GM06990 (cell line): Measurements from ENCODE around the gene CCDC107.
A peak's percentile ranks its signal among the peaks of the same experiment; 100 is the strongest.

Source experiments
- DNase-seq: peaks from one replicate; pipeline ENCODE4 v3.0.0-alpha.2; 2011; ENCODE audit not compliant: insufficient read length; ENCODE audit errors: extremely low read depth
- H3K27me3 ChIP-seq: replicated peaks from 2 replicates; pipeline ENCODE4 v1.6.0; 2011; ENCODE audit warnings: low read length; ENCODE audit not compliant: control insufficient read depth, insufficient read depth
- H3K36me3 ChIP-seq: 2 replicates; pipeline ENCODE4 v1.5.1; 2011; ENCODE audit warnings: low read length; ENCODE audit not compliant: control insufficient read depth, insufficient read depth
- H3K4me3 ChIP-seq: replicated peaks from 2 replicates; pipeline ENCODE4 v1.5.1; 2011; ENCODE audit warnings: low read depth, mild to moderate bottlenecking, control low read depth, low read length
- CTCF ChIP-seq: IDR thresholded peaks from 2 replicates; pipeline ENCODE4 v1.5.1; 2011; ENCODE audit warnings: low read length, control low read depth, mild to moderate bottlenecking, inconsistent platforms; ENCODE audit not compliant: insufficient read depth, poor library complexity, severe bottlenecking

CCDC107 gene

GRCh38 chr9:35662437-35662836, 4.3 kb downstream of the CCDC107 start:
- no peak overlapping the region for H3K4me3 ChIP-seq
- DNase-seq = no peak
- peaks cover 12% of the 10 kb centered on the region for H3K36me3 ChIP-seq
- no peaks in the 10 kb centered on the region for H3K27me3 ChIP-seq
- TF ChIP-seq CTCF = no peak

- Histone ChIP-seq H3K4me3 (peak within 1 kb of the TSS; percentile 65), H3K27me3 (no peaks in the 10 kb centered on the region), H3K36me3 (peaks cover 12% of the 10 kb centered on the region)
- DNase-seq = peak; percentile 90
- TF ChIP-seq CTCF = peak; percentile 34
Observed at GRCh38 chr9:35664531-35665470, 6.7 kb downstream of the CCDC107 start, which contains the start of gene ARHGEF39. Gene ARHGEF39, minus strand, starts transcription at chr9:35665195. Its CDS starts 26 bp downstream, at chr9:35665169.

- no peak for TF ChIP-seq CTCF
- Histone ChIP-seq H3K36me3 (peaks cover 9% of the 10 kb centered on the region), H3K27me3 (no peaks in the 10 kb centered on the region), H3K4me3 (peak overlapping the region; percentile 65)
- no peak for DNase-seq
Observed at GRCh38 chr9:35665471-35665818, 7.4 kb downstream of the CCDC107 start.

- no peak for DNase-seq
- no peak for TF ChIP-seq CTCF
- Histone ChIP-seq H3K27me3 (no peaks in the 10 kb centered on the region), H3K4me3 (no peak overlapping the region; the same call in 1 of the 2 replicates), H3K36me3 (peaks cover 4% of the 10 kb centered on the region)
Observed at GRCh38 chr9:35666045-35666444, 8.0 kb downstream of the CCDC107 start.

GRCh38 chr9:35666549-35666948, 8.5 kb downstream of the CCDC107 start:
- TF ChIP-seq CTCF = no peak

More at GRCh38 chr9:35666549-35666948, 8.5 kb downstream of the CCDC107 start:
- no peak overlapping the region for H3K4me3 ChIP-seq
- no peaks in the 10 kb centered on the region for H3K27me3 ChIP-seq
- H3K36me3 ChIP-seq = peaks cover 3% of the 10 kb centered on the region; the same call in 1 of the 2 replicates
- DNase-seq = no peak
